GM21423 (cell line): ENCODE data around the gene OR10R2.

Source experiments
- ATAC-seq: cut with Tn5 transposase; IDR thresholded peaks from one replicate; pipeline ENCODE4 v1.9.1; 2021; ENCODE audit warnings: mild to moderate bottlenecking, moderate library complexity; ENCODE audit not compliant: unreplicated experiment

OR10R2 gene

DNA sequence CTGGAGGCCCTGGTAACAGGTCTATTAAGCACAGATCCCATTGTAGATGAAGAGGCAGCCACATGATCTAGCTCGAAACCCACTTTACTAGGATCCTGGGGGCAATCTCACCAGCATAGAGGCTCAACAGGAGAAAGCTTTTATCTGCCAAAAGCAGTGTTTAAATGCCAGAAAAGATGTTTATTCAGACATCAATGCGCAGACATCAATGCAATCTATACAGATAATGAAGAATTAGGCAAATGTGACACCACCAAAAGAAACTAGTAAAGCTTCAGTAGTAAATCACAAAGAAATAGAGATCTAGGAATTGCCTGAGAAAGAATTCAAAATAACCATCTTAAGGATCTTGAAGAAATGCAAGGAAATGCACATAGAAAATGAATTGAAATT lies 49.6 kb downstream of the OR10R2 start:
- no peak for ATAC-seq

- no peak for ATAC-seq
Observed at GRCh38 chr1:158527190-158527815, 55.3 kb downstream of the OR10R2 start.
